OCI-LY7 (cell line): ENCODE results near the gene EEF1AKMT3. TPM values are rescaled to one million over a fixed set of nuclear protein-coding genes. Genes with fewer than 3 reads are reported as not detected.

Source experiments
- BruUV-seq: library from RNA; stranded (reverse); fragments of 400-500 nt; replicated peaks from 2 replicates; lab custom pipeline; 2021; lab: Mats Ljungman, UMichigan
- CTCF ChIA-PET: fragments of 300-600 bp; sonication (Branson Sonifier 250); formaldehyde crosslinking; loops from one replicate; lab custom pipeline; 2022; ENCODE audit warnings: antibody characterized with exemption; ENCODE audit not compliant: unreplicated experiment; lab: Charles Lee
- POLR2A ChIA-PET: fragments of 300-600 bp; sonication (Branson Sonifier 250); formaldehyde crosslinking; loops from one replicate; lab custom pipeline; 2022; ENCODE audit warnings: antibody characterized with exemption; lab: Charles Lee
- DNase-seq: peaks from one replicate; pipeline ENCODE4 v3.0.0-alpha.2; 2015; ENCODE audit warnings: low spot score
- H2AFZ ChIP-seq: fragments of 200-600 bp; sonication (generic), shearing (Covaris generic); 2 replicates; pipeline ENCODE4 v1.6.1; 2014; ENCODE audit warnings: mild to moderate bottlenecking, antibody characterized with exemption, low read length, moderate library complexity
- H3K27ac ChIP-seq: fragments of 200-600 bp; sonication (generic); 2 replicates; pipeline ENCODE4 v1.5.1; 2014; ENCODE audit warnings: mixed run types, low read depth, mild to moderate bottlenecking, moderate library complexity, low read length, inconsistent platforms; ENCODE audit not compliant: poor library complexity, severe bottlenecking
- H3K36me3 ChIP-seq: fragments of 200-600 bp; sonication (generic); 2 replicates; pipeline ENCODE4 v1.6.1; 2014; ENCODE audit warnings: mild to moderate bottlenecking, antibody characterized with exemption, low read length, moderate library complexity, mixed read lengths; ENCODE audit not compliant: insufficient read depth
- H3K4me1 ChIP-seq: fragments of 200-600 bp; sonication (generic); 2 replicates; pipeline ENCODE4 v1.5.1; 2014; ENCODE audit warnings: mild to moderate bottlenecking, low read length; ENCODE audit not compliant: insufficient read depth, poor library complexity, severe bottlenecking
- H3K4me2 ChIP-seq: fragments of 200-600 bp; sonication (generic); 2 replicates; pipeline ENCODE4 v1.6.1; 2014; ENCODE audit warnings: mild to moderate bottlenecking, low read length
- H3K4me3 ChIP-seq: fragments of 200-600 bp; sonication (generic); 2 replicates; pipeline ENCODE4 v1.5.1; 2014; ENCODE audit warnings: mild to moderate bottlenecking, low read depth, low read length; ENCODE audit not compliant: poor library complexity, severe bottlenecking
- H3K79me2 ChIP-seq: fragments of 200-600 bp; sonication (generic); 2 replicates; pipeline ENCODE4 v1.6.1; 2016; ENCODE audit warnings: low read depth, mild to moderate bottlenecking, low read length, moderate library complexity, mixed read lengths; ENCODE audit not compliant: insufficient read depth
- H3K9me2 ChIP-seq: fragments of 200-600 bp; sonication (generic); 2 replicates; pipeline ENCODE4 v1.6.1; 2016; ENCODE audit warnings: mild to moderate bottlenecking, low read length, mixed read lengths; ENCODE audit not compliant: insufficient read depth
- H3K9me3 ChIP-seq: fragments of 200-600 bp; sonication (generic); 2 replicates; pipeline ENCODE4 v1.6.1; 2014; ENCODE audit warnings: mild to moderate bottlenecking, mixed run types, low read length, mixed read lengths
- H4K20me1 ChIP-seq: fragments of 200-600 bp; sonication (generic); 2 replicates; pipeline ENCODE4 v1.6.1; 2014; ENCODE audit warnings: mild to moderate bottlenecking, antibody characterized with exemption, low read length, moderate library complexity, mixed read lengths; ENCODE audit not compliant: insufficient read depth
- CTCF ChIP-seq: fragments of 200-600 bp; sonication (generic); conservative IDR thresholded peaks from 2 replicates; pipeline ENCODE4 v1.5.1; 2014; ENCODE audit warnings: mild to moderate bottlenecking, antibody characterized with exemption, low read length, moderate library complexity, mixed read lengths
- EZH2phosphoT487 ChIP-seq: fragments of 200-600 bp; sonication (generic); IDR thresholded peaks from 2 replicates; pipeline ENCODE4 v1.6.1; 2018; ENCODE audit warnings: low read depth, borderline replicate concordance, mild to moderate bottlenecking, mixed run types, antibody characterized with exemption, low read length, moderate library complexity, mixed read lengths
- intact Hi-C: fragments of 100-400 bp; cut with micrococcal nuclease; formaldehyde crosslinking; loops from one replicate; pipeline ENCODE4 v1.10.0; 2022; ENCODE audit not compliant: unreplicated experiment
- total RNA-seq, 2 experiments: library from RNA; depleted of rRNA in 1 of 2; stranded (reverse); fragments of >200 nt in 1 of 2; shearing (Covaris generic) in 1 of 2; gene quantifications; 2 replicates each; pipeline ENCODE4 v1.2.3, GENCODE V29; 2014 to 2022

Gene EEF1AKMT3
- total RNA-seq, 2 experiments from 2014 or later, result 3.4 to 6.3 TPM

- BruUV-seq, result no TSS peak
- H3K27ac ChIP-seq, result no peak overlapping the region
- no peak overlapping the region for H3K4me3 ChIP-seq
- no peaks in the 10 kb centered on the region for H4K20me1 ChIP-seq
- no peaks in the 10 kb centered on the region for H3K9me2 ChIP-seq
- H2AFZ ChIP-seq, result no peak overlapping the region
- ChIA-PET CTCF (no interaction called here), POLR2A (no interaction called here)
- H3K4me2 ChIP-seq, result no peak overlapping the region
- TF ChIP-seq EZH2phosphoT487 (no peak), CTCF (no peak)
- no peak for DNase-seq
- intact Hi-C loops, result no loop called here
- H3K36me3 ChIP-seq, result no peaks in the 10 kb centered on the region
- peaks cover 3% of the 10 kb centered on the region for H3K79me2 ChIP-seq
- no peaks in the 10 kb centered on the region for H3K9me3 ChIP-seq
- H3K4me1 ChIP-seq, result peaks cover 24% of the 10 kb centered on the region
Observed at GRCh38 chr12:57777911-57778310, 5.5 kb downstream of the EEF1AKMT3 start.

GRCh38 chr12:57779736-57780135 lies 7.3 kb downstream of the EEF1AKMT3 start:
- Histone ChIP-seq H2AFZ (no peak overlapping the region), H3K27ac (no peak overlapping the region), H3K4me2 (no peak overlapping the region), H3K79me2 (peaks cover 21% of the 10 kb centered on the region), H3K4me3 (no peak overlapping the region), H3K36me3 (peaks cover 8% of the 10 kb centered on the region; the same call in 1 of the 2 replicates), H3K4me1 (peaks cover 26% of the 10 kb centered on the region), H4K20me1 (no peaks in the 10 kb centered on the region), H3K9me2 (no peaks in the 10 kb centered on the region), H3K9me3 (no peaks in the 10 kb centered on the region)
- TF ChIP-seq CTCF (no peak), EZH2phosphoT487 (no peak)
- no TSS peak for BruUV-seq
- DNase-seq, result no peak
- intact Hi-C loops, result loop anchor here (5.0 kb wide), 1 partner anchor 128 kb away; no protein-coding TSS in a partner anchor
- POLR2A ChIA-PET, result interaction anchor here (0.6 to 1.2 kb wide), 4 partner anchors 14 to 152 kb away, joined by 3 to 4 read pairs (median 4); no protein-coding TSS in a partner anchor
- CTCF ChIA-PET, result interaction anchor here (1.0 kb wide), 1 partner anchor 23 kb away, joined by 5 read pairs; no protein-coding TSS in a partner anchor

- no peak for DNase-seq
- peaks cover 24% of the 10 kb centered on the region for H3K79me2 ChIP-seq
- BruUV-seq, result no TSS peak
- H2AFZ ChIP-seq, result no peak overlapping the region
- no peak overlapping the region for H3K27ac ChIP-seq
- H4K20me1 ChIP-seq, result no peaks in the 10 kb centered on the region
- intact Hi-C loops, result loop anchor here (5.0 kb wide), 1 partner anchor 127 kb away; no protein-coding TSS in a partner anchor
- H3K4me1 ChIP-seq, result peaks cover 26% of the 10 kb centered on the region
- CTCF ChIA-PET, result interaction anchor here (1.0 kb wide), 1 partner anchor 24 kb away, joined by 5 read pairs; no protein-coding TSS in a partner anchor
- H3K36me3 ChIP-seq, result peaks cover 11% of the 10 kb centered on the region
- H3K9me2 ChIP-seq, result no peaks in the 10 kb centered on the region
- POLR2A ChIA-PET, result interaction anchor here (0.6 kb wide), 1 partner anchor 151 kb away, joined by 4 read pairs; no protein-coding TSS in a partner anchor
- no peaks in the 10 kb centered on the region for H3K9me3 ChIP-seq
- no peak overlapping the region for H3K4me3 ChIP-seq
- no peak overlapping the region for H3K4me2 ChIP-seq
- no peak for TF ChIP-seq CTCF
- TF ChIP-seq EZH2phosphoT487, result no peak
Observed at GRCh38 chr12:57780284-57780897, 8.0 kb downstream of the EEF1AKMT3 start.
